C4-2B (cell line): Measurements from ENCODE around the gene CGAS.

ENCODE experiments used
- H3K27ac ChIP-seq: fragments of 450-650 bp; 2 replicates; pipeline ENCODE4 v1.5.1; 2017
- CTCF ChIP-seq: fragments of 450-650 bp; conservative IDR thresholded peaks from 2 replicates; pipeline ENCODE4 v1.5.1; 2017; ENCODE audit warnings: mild to moderate bottlenecking
- ZFX ChIP-seq: fragments of 450-650 bp; IDR thresholded peaks from 2 replicates; pipeline ENCODE4 v1.6.1; 2017

Gene CGAS

GRCh38 chr6:73435236-73435635 lies 16.9 kb downstream of the CGAS start:
- TF ChIP-seq CTCF (no peak), ZFX (no peak)
- no peak overlapping the region for H3K27ac ChIP-seq

- TF ChIP-seq CTCF: no peak
These were observed 30.6 kb downstream of the CGAS start for GRCh38 chr6:73421534-73421933.

GRCh38 chr6:73418081-73418741 lies 33.9 kb downstream of the CGAS start:
- no peak overlapping the region for H3K27ac ChIP-seq

More at GRCh38 chr6:73421534-73421933, 30.6 kb downstream of the CGAS start:
- H3K27ac ChIP-seq: no peak overlapping the region

GRCh38 chr6:73413102-73413501 lies 39.0 kb downstream of the CGAS start:
- no peak for TF ChIP-seq ZFX
- no peak for TF ChIP-seq CTCF
- H3K27ac ChIP-seq: no peak overlapping the region

More at GRCh38 chr6:73418081-73418741, 33.9 kb downstream of the CGAS start:
- TF ChIP-seq ZFX (no peak), CTCF (no peak)

- no peak overlapping the region for H3K27ac ChIP-seq
- TF ChIP-seq CTCF: no peak
- no peak for TF ChIP-seq ZFX
These were observed 42.7 kb downstream of the CGAS start for GRCh38 chr6:73409395-73409794.

GRCh38 chr6:73400656-73401055 lies 51.4 kb downstream of the CGAS start:
- TF ChIP-seq CTCF: no peak
- TF ChIP-seq ZFX: no peak
- no peak overlapping the region for H3K27ac ChIP-seq

- TF ChIP-seq ZFX (no peak), CTCF (no peak)
These were observed 56.2 kb downstream of the CGAS start for GRCh38 chr6:73395875-73396274.

More at GRCh38 chr6:73395875-73396274, 56.2 kb downstream of the CGAS start:
- H3K27ac ChIP-seq: no peak overlapping the region
